ENCODE measurements around the gene GLIS1.

GLIS1 gene

GRCh38 chr1:53518775-53519174 lies 220.2 kb downstream of the GLIS1 start:
- in situ Hi-C loops (cut with HindIII; ENCODE audit: low sequenced_read_pairs), result no loop called here

- in situ Hi-C loops (cut with HindIII; ENCODE audit: low sequenced_read_pairs), result no loop called here
Measured at GRCh38 chr1:53517821-53518352, 221.1 kb downstream of the GLIS1 start.

- in situ Hi-C loops (cut with HindIII; ENCODE audit: low sequenced_read_pairs), result no loop called here
Measured at GRCh38 chr1:53517109-53517508, 221.9 kb downstream of the GLIS1 start.

- in situ Hi-C loops (cut with HindIII; ENCODE audit: low sequenced_read_pairs), result no loop called here
Measured at GRCh38 chr1:53516181-53516580, 222.8 kb downstream of the GLIS1 start.

- in situ Hi-C loops (cut with HindIII; ENCODE audit: low sequenced_read_pairs), result no loop called here
Measured at GRCh38 chr1:53514436-53514835, 224.5 kb downstream of the GLIS1 start.

- in situ Hi-C loops (cut with HindIII; ENCODE audit: low sequenced_read_pairs), result no loop called here
Measured at GRCh38 chr1:53513846-53514245, 225.1 kb downstream of the GLIS1 start.

- in situ Hi-C loops (cut with HindIII; ENCODE audit: low sequenced_read_pairs), result no loop called here
Measured at GRCh38 chr1:53512807-53513755, 225.9 kb downstream of the GLIS1 start.

- in situ Hi-C loops (cut with HindIII; ENCODE audit: low sequenced_read_pairs), result no loop called here
Measured at GRCh38 chr1:53511933-53512806, 226.8 kb downstream of the GLIS1 start.

- in situ Hi-C loops (cut with HindIII; ENCODE audit: low sequenced_read_pairs), result no loop called here
Measured at GRCh38 chr1:53511323-53511932, 227.5 kb downstream of the GLIS1 start.

- in situ Hi-C loops (cut with HindIII; ENCODE audit: low sequenced_read_pairs), result no loop called here
Measured at GRCh38 chr1:53510215-53510614, 228.7 kb downstream of the GLIS1 start.

GRCh38 chr1:53509775-53510174 lies 229.2 kb downstream of the GLIS1 start:
- in situ Hi-C loops (cut with HindIII; ENCODE audit: low sequenced_read_pairs), result no loop called here

GRCh38 chr1:53508991-53509666 lies 229.8 kb downstream of the GLIS1 start:
- in situ Hi-C loops (cut with HindIII; ENCODE audit: low sequenced_read_pairs), result no loop called here

GRCh38 chr1:53508056-53508990 lies 230.6 kb downstream of the GLIS1 start:
- in situ Hi-C loops (cut with HindIII; ENCODE audit: low sequenced_read_pairs), result no loop called here

GRCh38 chr1:53507116-53507820 lies 231.7 kb downstream of the GLIS1 start:
- in situ Hi-C loops (cut with HindIII; ENCODE audit: low sequenced_read_pairs), result no loop called here

- in situ Hi-C loops (cut with HindIII; ENCODE audit: low sequenced_read_pairs), result no loop called here
Measured at GRCh38 chr1:53506355-53507050, 232.5 kb downstream of the GLIS1 start.

- in situ Hi-C loops (cut with HindIII; ENCODE audit: low sequenced_read_pairs), result no loop called here
Measured at GRCh38 chr1:53505891-53506290, 233.1 kb downstream of the GLIS1 start.

- in situ Hi-C loops (cut with HindIII; ENCODE audit: low sequenced_read_pairs), result no loop called here
Measured at GRCh38 chr1:53505401-53505800, 233.6 kb downstream of the GLIS1 start.

GRCh38 chr1:53504901-53505300 lies 234.1 kb downstream of the GLIS1 start:
- in situ Hi-C loops (cut with HindIII; ENCODE audit: low sequenced_read_pairs), result no loop called here

Data from endothelial cell of hepatic sinusoid (primary cell).